Ishikawa (cell line): ENCODE data around the gene LINC01488.

Source experiments
- CEBPB ChIP-seq: IDR thresholded peaks from 2 replicates; pipeline ENCODE4 v1.6.1; 2012
- CREB1 ChIP-seq: IDR thresholded peaks from 2 replicates; pipeline ENCODE4 v1.6.1; 2012; ENCODE audit warnings: low read depth
- EGR1 ChIP-seq: IDR thresholded peaks from 2 replicates; pipeline ENCODE4 v1.6.1; 2012
- EP300 ChIP-seq: IDR thresholded peaks from 2 replicates; pipeline ENCODE4 v1.6.1; 2012; ENCODE audit warnings: borderline replicate concordance
- YY1 ChIP-seq: IDR thresholded peaks from 2 replicates; pipeline ENCODE4 v1.6.1; 2012; ENCODE audit warnings: low read depth
- TF ChIP-seq, protein P1 (sequence below): IDR thresholded peaks from 2 replicates; pipeline ENCODE4 v1.6.1; 2012; ENCODE audit warnings: low read depth, mild to moderate bottlenecking
- TF ChIP-seq, protein P2 (sequence below): IDR thresholded peaks from 2 replicates; pipeline ENCODE4 v1.6.1; 2012

DNA sequence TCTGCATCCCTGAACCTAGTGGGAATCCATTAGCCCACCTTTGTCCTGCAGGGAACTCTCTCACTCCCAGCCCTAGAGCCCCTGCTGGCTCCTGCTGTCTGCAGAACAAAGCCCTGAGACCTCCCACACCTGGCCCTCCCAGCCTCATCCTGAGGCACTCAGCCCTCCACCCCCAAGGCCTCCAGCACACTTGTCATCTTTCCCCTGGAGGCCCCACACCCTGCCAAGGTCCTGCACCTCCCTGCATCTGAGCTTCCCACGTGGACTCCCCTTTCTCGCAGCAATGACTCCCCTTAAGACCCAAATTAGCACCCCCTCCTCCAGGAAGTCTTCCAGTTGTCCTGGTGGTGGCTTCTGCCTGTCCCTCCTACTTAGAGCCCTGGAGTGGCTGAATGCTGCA is 42.3 kb upstream of the LINC01488 start:
- TF ChIP-seq CREB1: no peak
- no peak for TF ChIP-seq EP300
- no peak for TF ChIP-seq EGR1
- no peak for TF ChIP-seq CEBPB
- TF ChIP-seq, protein P1, sequence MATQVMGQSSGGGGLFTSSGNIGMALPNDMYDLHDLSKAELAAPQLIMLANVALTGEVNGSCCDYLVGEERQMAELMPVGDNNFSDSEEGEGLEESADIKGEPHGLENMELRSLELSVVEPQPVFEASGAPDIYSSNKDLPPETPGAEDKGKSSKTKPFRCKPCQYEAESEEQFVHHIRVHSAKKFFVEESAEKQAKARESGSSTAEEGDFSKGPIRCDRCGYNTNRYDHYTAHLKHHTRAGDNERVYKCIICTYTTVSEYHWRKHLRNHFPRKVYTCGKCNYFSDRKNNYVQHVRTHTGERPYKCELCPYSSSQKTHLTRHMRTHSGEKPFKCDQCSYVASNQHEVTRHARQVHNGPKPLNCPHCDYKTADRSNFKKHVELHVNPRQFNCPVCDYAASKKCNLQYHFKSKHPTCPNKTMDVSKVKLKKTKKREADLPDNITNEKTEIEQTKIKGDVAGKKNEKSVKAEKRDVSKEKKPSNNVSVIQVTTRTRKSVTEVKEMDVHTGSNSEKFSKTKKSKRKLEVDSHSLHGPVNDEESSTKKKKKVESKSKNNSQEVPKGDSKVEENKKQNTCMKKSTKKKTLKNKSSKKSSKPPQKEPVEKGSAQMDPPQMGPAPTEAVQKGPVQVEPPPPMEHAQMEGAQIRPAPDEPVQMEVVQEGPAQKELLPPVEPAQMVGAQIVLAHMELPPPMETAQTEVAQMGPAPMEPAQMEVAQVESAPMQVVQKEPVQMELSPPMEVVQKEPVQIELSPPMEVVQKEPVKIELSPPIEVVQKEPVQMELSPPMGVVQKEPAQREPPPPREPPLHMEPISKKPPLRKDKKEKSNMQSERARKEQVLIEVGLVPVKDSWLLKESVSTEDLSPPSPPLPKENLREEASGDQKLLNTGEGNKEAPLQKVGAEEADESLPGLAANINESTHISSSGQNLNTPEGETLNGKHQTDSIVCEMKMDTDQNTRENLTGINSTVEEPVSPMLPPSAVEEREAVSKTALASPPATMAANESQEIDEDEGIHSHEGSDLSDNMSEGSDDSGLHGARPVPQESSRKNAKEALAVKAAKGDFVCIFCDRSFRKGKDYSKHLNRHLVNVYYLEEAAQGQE: no peak
- no peak for TF ChIP-seq YY1
- TF ChIP-seq, protein P2, sequence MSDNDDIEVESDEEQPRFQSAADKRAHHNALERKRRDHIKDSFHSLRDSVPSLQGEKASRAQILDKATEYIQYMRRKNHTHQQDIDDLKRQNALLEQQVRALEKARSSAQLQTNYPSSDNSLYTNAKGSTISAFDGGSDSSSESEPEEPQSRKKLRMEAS: no peak
